Measurements from ENCODE around the gene FAM20A.

The FAM20A gene

DNA sequence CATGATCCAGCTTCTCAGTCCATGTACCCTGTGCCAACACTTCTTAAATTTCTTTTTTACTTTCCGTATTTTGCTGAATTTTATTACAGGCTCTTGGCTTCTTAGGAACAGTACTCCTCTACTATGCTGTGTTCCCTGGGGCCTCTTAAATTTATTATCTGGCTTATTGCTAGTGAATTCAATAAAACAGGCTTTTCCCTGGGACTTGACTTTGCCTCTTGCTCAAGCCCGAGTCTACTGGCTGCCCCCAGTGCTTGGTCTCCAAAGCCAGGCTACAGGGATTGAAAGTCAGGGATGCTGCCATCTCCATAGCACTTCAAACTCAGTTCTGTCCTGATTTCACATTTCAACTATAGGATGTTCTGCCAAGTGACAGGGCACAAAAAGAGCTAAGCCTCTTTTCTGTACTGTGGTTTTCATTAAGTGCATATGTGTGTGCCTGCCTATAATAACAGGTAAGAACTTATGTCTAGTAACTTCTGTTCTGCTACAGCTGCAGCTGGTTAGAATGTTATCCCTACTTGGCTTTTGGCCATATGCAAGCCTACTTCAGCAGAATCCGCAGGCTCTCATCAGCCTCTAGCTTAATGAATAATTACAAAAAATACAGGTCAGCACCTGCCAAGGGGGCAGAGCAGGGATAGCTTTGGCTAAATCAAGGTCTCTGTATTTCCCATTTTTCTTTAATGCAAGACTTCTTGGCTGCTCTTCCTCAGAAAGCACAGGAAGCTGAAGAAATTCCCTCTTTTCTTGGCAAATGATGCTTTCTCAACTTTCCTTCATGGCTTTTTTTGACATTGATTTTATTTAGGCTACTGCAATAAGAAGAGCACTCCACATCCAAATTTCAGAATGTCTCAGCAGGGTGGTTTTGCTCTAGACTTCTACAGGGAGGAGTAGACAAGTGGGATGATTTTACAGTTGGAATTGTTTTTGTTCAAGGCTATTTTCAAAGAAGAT lies 8.2 kb downstream of the FAM20A start:
- in situ Hi-C loops (cut with MboI; ENCODE audit: low pct_unique_long_range_greater_than_20kb, low sequenced_read_pairs, unreplicated experiment): no loop called here
- DNase-seq (ENCODE audit: low spot score): no peak
- no peak for TF ChIP-seq CTCF (IDR thresholded peaks at IDR 0.05; ENCODE audit: extremely low read depth, insufficient read depth, missing control alignments)

- no peak for DNase-seq (ENCODE audit: low spot score)
These were observed 9.2 kb downstream of the FAM20A start for GRCh38 chr17:68592009-68592408.

DNA sequence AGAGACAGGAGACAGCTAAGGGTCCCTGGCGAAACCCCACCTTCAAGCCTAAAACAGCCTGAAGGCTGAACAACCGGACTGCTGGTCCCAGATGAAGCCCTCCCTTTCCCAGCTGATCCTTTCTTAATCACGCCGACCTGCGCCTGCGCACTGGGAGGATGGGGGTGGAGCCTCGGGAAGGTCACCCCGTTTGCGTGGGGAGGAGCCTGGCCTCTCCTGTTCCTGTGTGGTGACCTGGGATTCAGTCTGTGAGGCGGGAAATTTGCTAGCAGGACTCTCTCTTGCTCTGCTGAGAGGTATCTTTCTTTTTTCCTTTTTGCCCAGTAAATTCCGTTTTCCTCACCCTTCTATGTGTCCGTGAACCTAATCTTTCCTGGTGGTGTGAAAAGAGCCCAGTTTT lies 9.6 kb downstream of the FAM20A start:
- no peak for TF ChIP-seq CTCF (IDR thresholded peaks at IDR 0.05; ENCODE audit: extremely low read depth, insufficient read depth, missing control alignments)
- in situ Hi-C loops (cut with MboI; ENCODE audit: low pct_unique_long_range_greater_than_20kb, low sequenced_read_pairs, unreplicated experiment): no loop called here
- no peak for DNase-seq (ENCODE audit: low spot score)

More at GRCh38 chr17:68592009-68592408, 9.2 kb downstream of the FAM20A start:
- TF ChIP-seq CTCF (IDR thresholded peaks at IDR 0.05; ENCODE audit: extremely low read depth, insufficient read depth, missing control alignments): no peak
- in situ Hi-C loops (cut with MboI; ENCODE audit: low pct_unique_long_range_greater_than_20kb, low sequenced_read_pairs, unreplicated experiment): no loop called here

- no peak for DNase-seq (ENCODE audit: low spot score)
- no peak for TF ChIP-seq CTCF (IDR thresholded peaks at IDR 0.05; ENCODE audit: extremely low read depth, insufficient read depth, missing control alignments)
- in situ Hi-C loops (cut with MboI; ENCODE audit: low pct_unique_long_range_greater_than_20kb, low sequenced_read_pairs, unreplicated experiment): no loop called here
These were observed 12.1 kb downstream of the FAM20A start for GRCh38 chr17:68589086-68589485.

DNA sequence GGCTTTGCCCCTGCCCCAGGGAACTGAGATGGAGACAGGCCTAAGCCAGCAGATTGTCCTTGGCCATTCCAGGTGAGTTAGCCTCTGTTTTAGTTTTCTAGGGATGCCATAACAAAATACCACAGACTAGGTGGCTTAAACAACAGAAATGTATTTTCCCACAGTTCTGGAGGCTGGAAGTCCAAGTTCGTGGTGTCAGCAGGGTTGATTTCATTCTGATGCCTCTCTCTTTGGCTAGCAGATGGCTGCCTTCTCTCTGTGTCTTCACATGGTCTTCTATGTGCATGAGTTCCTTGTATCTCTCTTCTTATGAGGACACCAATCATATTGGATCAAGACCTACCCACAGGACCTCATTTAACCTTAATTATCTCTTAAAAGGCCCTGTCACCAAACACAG lies 12.8 kb downstream of the FAM20A start:
- in situ Hi-C loops (cut with MboI; ENCODE audit: low pct_unique_long_range_greater_than_20kb, low sequenced_read_pairs, unreplicated experiment): no loop called here
- no peak for TF ChIP-seq CTCF (IDR thresholded peaks at IDR 0.05; ENCODE audit: extremely low read depth, insufficient read depth, missing control alignments)
- no peak for DNase-seq (ENCODE audit: low spot score)

- in situ Hi-C loops (cut with MboI; ENCODE audit: low pct_unique_long_range_greater_than_20kb, low sequenced_read_pairs, unreplicated experiment): no loop called here
- TF ChIP-seq CTCF (IDR thresholded peaks at IDR 0.05; ENCODE audit: extremely low read depth, insufficient read depth, missing control alignments): no peak
- DNase-seq (ENCODE audit: low spot score): no peak
These were observed 13.3 kb downstream of the FAM20A start for GRCh38 chr17:68587847-68588246.

Data from GM13977 (cell line).